Activated CD4-positive, alpha-beta memory T cell treated with anti-CD3 and anti-CD28 coated beads, Interleukin-2, amount 10 ng/mL, durations not matched to agents 7 days and 5 days (primary cell): ENCODE data around the gene KRT14. TPM values are rescaled to one million over a fixed set of nuclear protein-coding genes. Genes with fewer than 3 reads are reported as not detected.
"Not testable (repeated sequence)": the region's sequence is repeated elsewhere in the genome, so short reads cannot be mapped to it uniquely, and the experiment has no call there.

Source experiments
- CTCF ChIA-PET: fragments of 350-600 bp; sonication (Branson Sonifier 250); formaldehyde crosslinking; loops from one replicate; lab custom pipeline; 2021; ENCODE audit warnings: antibody characterized with exemption, inconsistent platforms; lab: Charles Lee
- POLR2A ChIA-PET: fragments of 350-600 bp; sonication (Branson Sonifier 250); formaldehyde crosslinking; loops from one replicate; lab custom pipeline; 2021; ENCODE audit warnings: antibody characterized with exemption; lab: Charles Lee
- DNase-seq: peaks from one replicate; pipeline ENCODE4 v3.0.0-alpha.2; 2020
- H3K27ac Mint-ChIP-seq: one replicate; pipeline ENCODE4 v1.8.0; 2021; ENCODE audit warnings: mild to moderate bottlenecking, mixed read lengths
- H3K27me3 Mint-ChIP-seq: one replicate; pipeline ENCODE4 v1.8.0; 2021; ENCODE audit warnings: mixed read lengths
- H3K36me3 Mint-ChIP-seq: one replicate; pipeline ENCODE4 v1.8.0; 2021; ENCODE audit warnings: low read depth, mixed read lengths
- H3K4me1 Mint-ChIP-seq: one replicate; pipeline ENCODE4 v1.8.0; 2021; ENCODE audit warnings: mixed read lengths
- H3K4me3 Mint-ChIP-seq: one replicate; pipeline ENCODE4 v1.8.0; 2021; ENCODE audit warnings: mild to moderate bottlenecking, mixed read lengths
- H3K9me3 Mint-ChIP-seq: one replicate; pipeline ENCODE4 v1.8.0; 2021; ENCODE audit warnings: mixed read lengths
- total RNA-seq, 2 experiments: library from RNA; stranded (reverse); gene quantifications; one replicate each; pipeline ENCODE4 v1.2.3, GENCODE V29; 2021

KRT14 gene
- total RNA-seq, 2 experiments from 2014 or later: not detected

GRCh38 chr17:41619927-41620582, 33.4 kb upstream of the KRT14 start:
- CTCF ChIA-PET: interaction anchor here (0.8 to 0.9 kb wide), 2 partner anchors 29 to 43 kb away, joined by 3 read pairs; no protein-coding TSS in a partner anchor

DNA sequence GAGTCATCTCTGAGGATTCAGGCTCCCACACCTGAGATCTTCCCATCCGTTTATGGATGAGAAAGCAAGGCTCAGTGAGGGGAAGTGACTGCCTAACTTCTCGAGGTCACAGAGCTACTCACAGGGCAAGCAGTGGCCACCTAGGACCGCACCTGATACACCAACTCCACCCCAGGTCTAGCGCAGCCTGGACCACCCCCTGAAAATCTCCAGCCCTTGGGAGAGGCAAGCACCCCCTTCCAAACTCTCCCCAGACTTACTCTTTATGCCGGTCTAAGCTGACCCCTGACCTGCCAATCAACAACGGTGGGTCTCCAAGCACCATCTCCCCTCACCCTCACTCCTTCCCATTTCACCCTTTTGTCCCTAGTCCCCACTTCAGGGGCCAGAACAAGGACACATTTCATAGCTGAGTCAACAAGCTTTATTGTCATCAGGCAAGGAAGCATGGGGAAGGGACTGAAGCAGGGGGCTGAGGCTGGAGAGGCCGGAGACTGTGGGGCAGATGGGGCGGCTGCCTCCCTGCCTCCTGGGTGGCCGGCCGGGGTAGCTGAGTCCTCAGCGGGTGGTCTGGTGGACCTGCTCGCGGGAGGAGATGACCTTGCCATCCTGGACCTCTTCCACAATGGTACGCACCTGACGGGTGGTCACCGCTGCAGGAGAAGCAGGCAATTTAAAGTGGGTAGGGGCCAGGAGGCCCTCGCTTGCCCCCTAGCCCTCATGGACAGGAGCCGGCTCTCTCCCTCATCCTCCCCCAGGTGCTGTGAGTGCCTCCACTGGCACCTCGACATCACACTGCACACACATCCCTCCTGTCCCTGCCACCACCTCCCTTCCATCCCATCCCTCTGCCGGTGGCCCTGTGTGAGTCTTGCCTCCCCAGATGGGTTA, 32.6 kb upstream of the KRT14 start:
- CTCF ChIA-PET: no interaction called here

More at GRCh38 chr17:41619927-41620582, 33.4 kb upstream of the KRT14 start:
- H3K4me1 Mint-ChIP-seq, H3K27me3 Mint-ChIP-seq, DNase-seq, POLR2A ChIA-PET, H3K4me3 Mint-ChIP-seq, H3K9me3 Mint-ChIP-seq, H3K36me3 Mint-ChIP-seq, H3K27ac Mint-ChIP-seq: not testable (repeated sequence)

GRCh38 chr17:41618341-41619035, 31.8 kb upstream of the KRT14 start:
- H3K36me3 Mint-ChIP-seq: no peaks in the 10 kb centered on the region
- H3K4me3 Mint-ChIP-seq: no peak overlapping the region
- no peaks in the 10 kb centered on the region for H3K9me3 Mint-ChIP-seq
- ChIA-PET CTCF (no interaction called here), POLR2A (no interaction called here)
- no peaks in the 10 kb centered on the region for H3K27me3 Mint-ChIP-seq
- no peak for DNase-seq
- H3K27ac Mint-ChIP-seq: no peak overlapping the region
- no peaks in the 10 kb centered on the region for H3K4me1 Mint-ChIP-seq

More for the DNA sequence above, 32.6 kb upstream of the KRT14 start:
- no peaks in the 10 kb centered on the region for H3K4me1 Mint-ChIP-seq
- POLR2A ChIA-PET: no interaction called here
- no peaks in the 10 kb centered on the region for H3K9me3 Mint-ChIP-seq
- no peak overlapping the region for H3K27ac Mint-ChIP-seq
- H3K27me3 Mint-ChIP-seq: no peaks in the 10 kb centered on the region
- DNase-seq: no peak
- no peak overlapping the region for H3K4me3 Mint-ChIP-seq
- H3K36me3 Mint-ChIP-seq: no peaks in the 10 kb centered on the region

DNA sequence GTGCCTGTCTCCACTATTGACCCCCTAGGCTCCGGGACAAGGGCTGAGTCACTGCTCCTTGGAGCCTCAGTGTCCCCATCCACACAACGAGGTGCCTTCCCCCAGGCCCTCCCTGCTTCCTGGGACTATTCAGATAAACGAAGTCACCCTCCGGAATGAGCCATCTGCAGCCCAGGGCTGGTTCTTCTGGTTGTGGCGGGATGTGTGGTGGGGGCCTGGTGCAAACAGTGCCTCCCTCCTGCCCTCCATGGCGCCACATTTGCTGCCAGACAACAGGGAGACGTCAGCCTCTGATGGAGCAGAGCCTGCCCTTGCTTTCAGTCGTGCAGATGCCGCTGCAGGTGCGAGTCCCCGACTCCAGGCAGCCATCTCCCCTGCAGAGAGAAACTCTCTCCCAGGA, 31.0 kb upstream of the KRT14 start:
- CTCF ChIA-PET: no interaction called here
- no peaks in the 10 kb centered on the region for H3K9me3 Mint-ChIP-seq
- no peak overlapping the region for H3K4me3 Mint-ChIP-seq

GRCh38 chr17:41617136-41617535, 30.4 kb upstream of the KRT14 start:
- no peak overlapping the region for H3K4me3 Mint-ChIP-seq
- POLR2A ChIA-PET: no interaction called here
- no peaks in the 10 kb centered on the region for H3K4me1 Mint-ChIP-seq
- H3K27ac Mint-ChIP-seq: no peak overlapping the region
- no peak for DNase-seq
- CTCF ChIA-PET: no interaction called here
- no peaks in the 10 kb centered on the region for H3K36me3 Mint-ChIP-seq
- H3K9me3 Mint-ChIP-seq: no peaks in the 10 kb centered on the region
- H3K27me3 Mint-ChIP-seq: no peaks in the 10 kb centered on the region

More for the DNA sequence above, 31.0 kb upstream of the KRT14 start:
- Mint-ChIP-seq H3K27me3 (no peaks in the 10 kb centered on the region), H3K36me3 (no peaks in the 10 kb centered on the region), H3K4me1 (no peaks in the 10 kb centered on the region), H3K27ac (no peak overlapping the region)
- DNase-seq: no peak
- POLR2A ChIA-PET: no interaction called here

DNA sequence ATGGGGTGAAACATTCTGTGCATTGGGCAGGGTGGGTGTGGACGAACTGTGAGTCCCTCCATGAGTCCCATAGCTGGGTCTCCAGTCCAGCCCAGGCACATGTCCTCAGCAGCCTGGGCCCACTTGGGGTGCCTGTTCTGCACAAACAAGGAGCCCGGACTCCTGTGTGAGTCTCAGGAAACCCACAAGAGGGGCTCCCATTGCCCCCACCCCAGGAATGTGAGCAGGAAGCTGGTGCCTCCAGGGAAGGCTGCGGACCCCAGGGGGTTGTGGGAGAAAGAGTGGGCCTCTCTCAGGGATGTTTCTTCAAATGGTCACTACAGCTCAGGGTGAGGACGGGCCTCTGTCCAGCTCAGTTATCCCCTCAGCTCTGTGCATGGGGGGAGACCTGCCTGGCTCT, 29.8 kb upstream of the KRT14 start:
- H3K9me3 Mint-ChIP-seq, H3K4me3 Mint-ChIP-seq, H3K4me1 Mint-ChIP-seq, POLR2A ChIA-PET, H3K36me3 Mint-ChIP-seq, CTCF ChIA-PET, DNase-seq, H3K27me3 Mint-ChIP-seq, H3K27ac Mint-ChIP-seq: not testable (repeated sequence)

DNA sequence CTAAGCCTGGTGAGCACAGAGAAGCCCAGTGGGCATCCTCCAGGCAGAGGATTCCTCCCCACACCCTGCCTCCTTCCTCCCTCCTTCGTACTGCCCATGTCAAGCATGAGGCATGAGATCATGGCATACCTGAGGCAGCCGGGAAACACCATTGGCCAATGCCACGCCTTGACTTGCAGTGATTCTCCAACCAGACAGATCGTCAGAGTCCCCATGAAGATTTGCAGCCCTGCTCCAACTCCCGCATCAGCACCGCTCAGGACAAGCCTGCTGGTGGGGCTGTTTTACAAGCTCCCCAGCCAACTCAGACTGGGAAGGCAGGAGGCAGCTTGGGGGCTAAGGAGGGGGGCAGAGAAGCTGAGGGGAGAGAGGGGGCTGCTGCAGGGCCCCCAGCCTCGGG, 28.8 kb upstream of the KRT14 start:
- ChIA-PET POLR2A (no interaction called here), CTCF (no interaction called here)
- no peak overlapping the region for H3K27ac Mint-ChIP-seq
- H3K27me3 Mint-ChIP-seq: no peaks in the 10 kb centered on the region
- DNase-seq: no peak
- no peaks in the 10 kb centered on the region for H3K9me3 Mint-ChIP-seq
- no peaks in the 10 kb centered on the region for H3K36me3 Mint-ChIP-seq
- H3K4me1 Mint-ChIP-seq: no peaks in the 10 kb centered on the region
- no peak overlapping the region for H3K4me3 Mint-ChIP-seq

DNA sequence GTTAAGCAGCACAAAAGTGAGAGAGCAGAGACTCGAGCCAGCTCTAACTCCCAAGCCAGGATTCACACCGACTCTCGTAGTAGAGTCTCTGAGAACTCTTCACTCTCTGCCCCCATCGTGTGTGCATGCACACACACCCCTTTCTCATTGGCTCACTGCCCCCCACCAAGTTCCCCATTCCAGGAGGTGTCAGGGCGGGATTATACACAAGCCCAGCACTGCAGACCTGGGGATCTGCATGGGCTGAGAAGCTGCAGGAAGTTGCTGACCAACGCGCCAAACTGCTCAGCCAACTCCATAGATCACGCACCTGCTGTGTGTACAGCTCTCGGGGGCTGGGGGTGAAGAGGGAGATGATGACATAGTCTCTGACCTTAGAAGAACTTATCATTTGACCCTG, 28.1 kb upstream of the KRT14 start:
- CTCF ChIA-PET, H3K27ac Mint-ChIP-seq, H3K27me3 Mint-ChIP-seq, H3K36me3 Mint-ChIP-seq, DNase-seq, POLR2A ChIA-PET, H3K4me1 Mint-ChIP-seq, H3K9me3 Mint-ChIP-seq, H3K4me3 Mint-ChIP-seq: not testable (repeated sequence)

DNA sequence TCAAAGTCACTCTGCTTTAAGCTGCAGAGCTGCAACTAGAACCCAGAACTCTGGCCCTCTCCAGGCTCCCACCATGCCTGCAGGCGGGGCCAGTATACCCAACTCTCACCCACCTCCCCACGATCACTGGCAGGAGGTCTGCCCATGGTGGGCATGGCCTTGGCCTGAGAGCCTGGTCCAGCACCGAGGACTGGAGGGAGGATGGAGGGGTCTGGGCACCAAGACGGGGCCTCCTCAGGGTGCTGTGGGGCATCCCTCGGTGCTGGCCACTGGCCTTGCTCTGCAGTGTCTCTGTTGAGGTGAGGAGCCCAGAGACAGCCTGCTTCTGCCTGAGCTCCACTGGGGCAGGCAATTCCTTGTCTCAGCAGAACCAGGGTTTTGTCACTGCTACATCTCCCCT, 27.4 kb upstream of the KRT14 start:
- CTCF ChIA-PET: no interaction called here
- DNase-seq: no peak
- Mint-ChIP-seq H3K4me3 (no peak overlapping the region), H3K27me3 (peaks cover under 1% of the 10 kb centered on the region), H3K9me3 (no peaks in the 10 kb centered on the region), H3K36me3 (no peaks in the 10 kb centered on the region), H3K4me1 (no peaks in the 10 kb centered on the region), H3K27ac (no peak overlapping the region)
- POLR2A ChIA-PET: no interaction called here

DNA sequence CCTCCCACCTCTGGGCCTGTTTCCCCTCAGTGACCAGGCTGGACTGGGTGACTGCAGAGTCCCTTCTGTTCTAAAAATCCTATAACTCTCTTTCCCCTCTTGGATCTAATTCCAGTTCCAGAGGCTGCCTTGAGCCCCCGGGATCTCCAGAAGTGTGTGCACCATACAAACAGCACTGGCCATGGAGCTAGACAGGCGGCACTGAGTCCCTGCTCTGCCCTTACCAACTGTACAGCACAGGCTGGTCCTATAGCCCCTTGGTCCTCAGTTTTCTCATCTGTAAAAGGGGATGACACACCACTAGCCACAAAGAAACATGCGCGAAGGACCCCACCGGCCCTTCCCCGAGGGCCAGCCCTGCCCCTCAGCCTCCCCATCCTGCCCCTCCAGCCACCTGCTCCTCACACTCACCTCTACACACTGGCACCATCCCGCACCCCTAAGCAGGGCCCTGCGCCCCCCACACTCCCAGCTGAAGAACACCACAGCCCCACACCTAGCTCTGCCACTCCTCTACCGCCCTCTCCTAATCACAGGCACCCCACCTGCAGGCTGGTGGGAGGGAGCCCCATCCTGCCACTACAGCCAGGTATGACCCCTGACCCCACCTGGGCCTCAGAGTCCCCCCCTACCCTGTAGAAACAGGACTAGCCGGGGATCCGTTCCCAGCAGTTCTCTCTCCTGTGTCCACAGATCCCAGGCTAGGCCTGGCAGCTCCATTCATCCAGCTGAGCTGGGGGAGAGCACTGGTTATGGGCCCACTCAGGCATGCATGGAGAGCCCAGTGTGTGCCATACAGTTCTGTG, 26.8 kb upstream of the KRT14 start:
- Mint-ChIP-seq H3K4me1 (no peaks in the 10 kb centered on the region), H3K27ac (no peak overlapping the region), H3K36me3 (no peaks in the 10 kb centered on the region), H3K9me3 (no peaks in the 10 kb centered on the region), H3K4me3 (no peak overlapping the region), H3K27me3 (peaks cover 6% of the 10 kb centered on the region)
- POLR2A ChIA-PET: no interaction called here
- CTCF ChIA-PET: no interaction called here
- DNase-seq: no peak

- H3K27me3 Mint-ChIP-seq, H3K4me3 Mint-ChIP-seq, CTCF ChIA-PET, H3K27ac Mint-ChIP-seq, H3K9me3 Mint-ChIP-seq, POLR2A ChIA-PET, H3K36me3 Mint-ChIP-seq, DNase-seq, H3K4me1 Mint-ChIP-seq: not testable (repeated sequence)
These were observed 25.9 kb upstream of the KRT14 start, which contains the start of gene KRT16 for GRCh38 chr17:41612376-41613160. KRT16 (minus strand) TSS chr17:41612767; CDS start chr17:41612688, 79 bp downstream.
